HG02610 (cell line): ENCODE results near the gene SPTLC2.

Experiments used
- ATAC-seq: cut with Tn5 transposase; IDR thresholded peaks from one replicate; pipeline ENCODE4 v1.9.1; 2021; ENCODE audit warnings: mild to moderate bottlenecking, moderate library complexity; ENCODE audit not compliant: unreplicated experiment

Gene SPTLC2

DNA sequence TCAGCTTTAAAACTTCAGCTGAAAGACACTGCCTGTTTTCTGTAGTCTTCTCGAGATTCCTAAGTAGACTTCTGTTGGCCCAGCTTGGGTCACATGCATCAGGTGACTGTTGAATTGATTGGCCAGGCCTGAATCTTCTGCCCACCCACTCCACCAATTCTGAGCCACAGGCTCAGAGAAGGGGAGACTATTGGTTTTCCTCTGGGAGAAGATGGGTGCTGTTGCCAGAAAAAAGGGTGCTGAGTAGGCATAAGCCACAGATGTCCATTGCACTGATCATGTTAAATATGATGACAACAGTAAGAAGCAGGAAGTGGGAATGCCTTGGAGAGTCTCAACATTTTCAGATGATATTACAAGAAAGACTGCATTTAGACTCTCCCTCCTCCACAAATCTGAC, 6.8 kb upstream of the SPTLC2 start:
- no peak for ATAC-seq

- no peak for ATAC-seq
Measured at GRCh38 chr14:77622366-77622961, 6.0 kb upstream of the SPTLC2 start.

- no peak for ATAC-seq
Measured at GRCh38 chr14:77620222-77620870, 3.9 kb upstream of the SPTLC2 start.

GRCh38 chr14:77618381-77618970, 2.0 kb upstream of the SPTLC2 start:
- no peak for ATAC-seq

- peak; percentile 0 for ATAC-seq
Measured at GRCh38 chr14:77616133-77616453, 344 bp downstream of the SPTLC2 start.

- ATAC-seq: no peak
Measured at GRCh38 chr14:77615361-77616132, 890 bp downstream of the SPTLC2 start.

DNA sequence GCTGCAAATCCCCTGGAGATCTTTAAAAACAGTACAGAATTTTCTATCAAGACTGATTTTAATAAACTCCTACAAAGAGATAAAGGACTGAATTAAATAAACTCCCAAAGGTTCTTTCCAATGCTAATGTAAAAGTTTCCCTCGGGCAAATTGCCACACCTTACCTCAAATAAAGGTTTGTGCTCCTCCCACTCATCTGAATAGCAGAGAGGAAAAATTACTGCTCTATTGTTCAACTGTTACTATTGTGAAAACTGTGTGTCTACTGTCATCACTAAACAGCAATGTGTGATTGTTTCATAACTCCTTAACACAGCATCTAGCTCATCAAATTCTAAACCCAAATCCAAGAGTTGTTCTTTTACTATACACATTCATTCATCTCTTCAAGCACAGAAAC, 3.2 kb downstream of the SPTLC2 start:
- ATAC-seq: no peak

GRCh38 chr14:77612011-77612620, 4.3 kb downstream of the SPTLC2 start:
- no peak for ATAC-seq

DNA sequence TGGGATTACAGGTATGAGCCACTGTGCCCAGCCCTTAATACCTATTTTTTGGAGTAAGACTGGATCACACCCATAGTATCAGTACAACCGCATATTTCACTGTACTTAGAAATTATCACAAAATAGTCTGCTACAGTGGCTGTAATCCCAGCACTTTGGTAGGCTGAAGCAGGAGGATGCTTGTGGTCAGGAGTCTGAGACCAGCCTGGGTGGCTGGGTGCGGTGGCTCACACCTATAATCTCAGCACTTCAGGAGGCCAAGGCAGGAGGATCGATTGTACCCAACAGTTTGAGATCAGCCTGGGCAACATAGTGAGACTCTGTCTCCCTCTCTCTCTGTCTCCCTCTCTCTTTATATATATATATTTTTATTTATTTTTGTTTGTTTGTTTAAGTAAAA, 5.9 kb downstream of the SPTLC2 start:
- ATAC-seq: no peak

DNA sequence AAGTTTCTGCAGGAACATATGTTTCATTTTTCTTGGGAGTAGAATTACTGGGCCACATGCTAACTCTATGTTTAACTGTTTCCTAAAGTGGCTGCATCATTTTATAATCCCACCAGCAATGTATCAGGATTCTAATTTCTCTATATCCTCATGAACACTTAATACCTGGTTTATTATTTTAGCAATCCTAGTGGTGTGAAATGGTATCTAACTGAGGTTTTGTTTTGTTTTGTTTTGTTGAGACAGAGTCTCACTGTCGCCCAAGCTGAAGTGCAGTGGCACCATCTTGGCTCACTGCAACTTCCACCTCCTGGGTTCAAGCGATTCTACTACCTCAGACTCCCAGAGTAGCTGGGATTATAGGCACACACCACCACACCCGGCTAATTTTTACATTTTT, 6.5 kb downstream of the SPTLC2 start:
- no peak for ATAC-seq

DNA sequence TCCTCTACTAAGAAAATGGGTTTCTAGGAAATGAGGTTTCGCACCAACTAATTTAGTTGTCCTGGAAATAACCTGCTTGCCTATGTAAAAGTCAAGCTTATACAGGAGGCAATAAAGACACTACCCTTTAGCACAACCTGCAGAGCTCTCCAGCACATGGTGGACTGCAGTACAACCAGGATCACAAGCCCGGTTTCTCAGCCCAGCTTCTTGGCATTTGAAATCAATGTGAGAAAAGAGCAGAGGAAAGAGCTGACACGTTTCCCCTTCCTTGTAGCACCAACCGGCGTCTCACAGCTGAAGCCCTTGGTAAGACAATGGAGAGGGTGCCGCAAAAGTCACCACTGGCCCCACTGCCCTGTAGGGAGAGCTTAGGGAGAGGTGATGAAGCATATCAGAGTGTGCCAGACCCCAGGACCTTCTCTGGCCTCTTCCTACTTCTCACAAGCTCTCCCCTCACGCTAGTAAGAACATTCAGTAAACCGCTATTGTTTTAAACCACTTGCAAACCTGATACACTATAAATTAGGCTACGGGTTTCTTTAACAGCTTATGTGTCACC, 8.6 kb downstream of the SPTLC2 start:
- ATAC-seq: peak; percentile 53

- ATAC-seq: no peak
Measured at GRCh38 chr14:77605392-77605972, 11.0 kb downstream of the SPTLC2 start.

GRCh38 chr14:77603654-77604255, 12.7 kb downstream of the SPTLC2 start:
- no peak for ATAC-seq

DNA sequence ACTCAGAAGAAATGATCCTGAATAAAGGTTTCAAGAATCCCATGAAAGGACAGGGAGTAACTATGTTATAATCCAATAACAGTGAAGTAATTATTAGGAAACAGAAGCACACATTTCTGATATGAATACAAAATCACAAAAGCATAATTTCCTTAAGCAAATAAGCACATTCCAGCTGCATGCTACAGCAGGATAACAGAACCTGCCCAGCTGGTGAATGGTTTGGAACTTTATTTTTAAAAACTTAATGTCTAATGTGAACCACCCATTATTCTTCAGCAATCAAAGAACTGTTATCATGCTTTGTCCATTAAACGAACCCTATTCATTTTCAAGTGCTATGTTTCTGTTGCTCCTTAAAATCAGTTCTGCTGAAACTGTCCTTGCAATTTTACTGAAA, 13.4 kb downstream of the SPTLC2 start:
- ATAC-seq: no peak

GRCh38 chr14:77601846-77602619, 14.4 kb downstream of the SPTLC2 start:
- ATAC-seq: no peak

- ATAC-seq: no peak
Measured at GRCh38 chr14:77599889-77600288, 16.5 kb downstream of the SPTLC2 start.

- ATAC-seq: no peak
Measured at GRCh38 chr14:77598366-77599070, 17.9 kb downstream of the SPTLC2 start.

- ATAC-seq: peak; percentile 69
Measured at GRCh38 chr14:77593501-77593961, 22.9 kb downstream of the SPTLC2 start.
